ENCODE results near the gene NTF3.
"Not testable (repeated sequence)": the region's sequence is repeated elsewhere in the genome, so short reads cannot be mapped to it uniquely, and the experiment has no call there.

NTF3 gene

GRCh38 chr12:5514016-5514415 is 82.1 kb downstream of the NTF3 start:
- DNase-seq, result no peak

GRCh38 chr12:5514545-5514944 is 82.6 kb downstream of the NTF3 start:
- DNase-seq, result no peak

- DNase-seq, result no peak
Measured at GRCh38 chr12:5515458-5515857, 83.5 kb downstream of the NTF3 start.

GRCh38 chr12:5516371-5517241 is 84.7 kb downstream of the NTF3 start:
- DNase-seq, result no peak

- no peak for DNase-seq
Measured at GRCh38 chr12:5518584-5519365, 86.9 kb downstream of the NTF3 start.

- DNase-seq, result no peak
Measured at GRCh38 chr12:5520037-5520436, 88.1 kb downstream of the NTF3 start.

- DNase-seq, result no peak
Measured at GRCh38 chr12:5520831-5521230, 88.9 kb downstream of the NTF3 start.

- no peak for DNase-seq
Measured at GRCh38 chr12:5521456-5522325, 89.8 kb downstream of the NTF3 start.

GRCh38 chr12:5522432-5523335 is 90.8 kb downstream of the NTF3 start:
- DNase-seq, result no peak

GRCh38 chr12:5523396-5524115 is 91.6 kb downstream of the NTF3 start:
- DNase-seq, result no peak

GRCh38 chr12:5524116-5524768 is 92.3 kb downstream of the NTF3 start:
- no peak for DNase-seq

GRCh38 chr12:5524769-5525436 is 93.0 kb downstream of the NTF3 start:
- DNase-seq, result no peak

- no peak for DNase-seq
Measured at GRCh38 chr12:5525783-5526367, 94.0 kb downstream of the NTF3 start.

GRCh38 chr12:5533368-5533767 is 101.5 kb downstream of the NTF3 start:
- no peak for DNase-seq

- no peak for DNase-seq
Measured at GRCh38 chr12:5534426-5535199, 102.7 kb downstream of the NTF3 start.

GRCh38 chr12:5535541-5535940 is 103.6 kb downstream of the NTF3 start:
- no peak for DNase-seq

GRCh38 chr12:5537026-5537615 is 105.2 kb downstream of the NTF3 start:
- not testable (repeated sequence) for DNase-seq

- DNase-seq, result no peak
Measured at GRCh38 chr12:5537771-5538170, 105.9 kb downstream of the NTF3 start.
